ENCODE data around the gene POMGNT2. TPM values are rescaled to one million over a fixed set of nuclear protein-coding genes. Genes with fewer than 3 reads are reported as not detected.

Gene POMGNT2
- total RNA-seq, 2 donors from 2014 or later = 11.5 to 13.7 TPM

GRCh38 chr3:43059456-43059855 lies 46.4 kb downstream of the POMGNT2 start:
- no peak for DNase-seq
- no peak for ATAC-seq
- H3K27me3 ChIP-seq = no peaks in the 10 kb centered on the region
- intact Hi-C loops (cut with DNase I) = no loop called here
- WGBS, 2 donors = 96 to 100% methylated on average over 1 of the region's 1 CpG
- TF ChIP-seq CTCF (IDR thresholded peaks at IDR 0.05) (no peak), POLR2A (IDR thresholded peaks at IDR 0.05) (no peak)
- H3K9me3 ChIP-seq = no peaks in the 10 kb centered on the region
- H3K27ac ChIP-seq = no peak overlapping the region
- no peaks in the 10 kb centered on the region for H3K36me3 ChIP-seq (replicated peaks in 1 of 2; ENCODE audit: insufficient read depth in 1 of 2, low read depth in 2 of 2)
- H3K4me1 ChIP-seq = no peaks in the 10 kb centered on the region
- no peak overlapping the region for H3K4me3 ChIP-seq

DNA sequence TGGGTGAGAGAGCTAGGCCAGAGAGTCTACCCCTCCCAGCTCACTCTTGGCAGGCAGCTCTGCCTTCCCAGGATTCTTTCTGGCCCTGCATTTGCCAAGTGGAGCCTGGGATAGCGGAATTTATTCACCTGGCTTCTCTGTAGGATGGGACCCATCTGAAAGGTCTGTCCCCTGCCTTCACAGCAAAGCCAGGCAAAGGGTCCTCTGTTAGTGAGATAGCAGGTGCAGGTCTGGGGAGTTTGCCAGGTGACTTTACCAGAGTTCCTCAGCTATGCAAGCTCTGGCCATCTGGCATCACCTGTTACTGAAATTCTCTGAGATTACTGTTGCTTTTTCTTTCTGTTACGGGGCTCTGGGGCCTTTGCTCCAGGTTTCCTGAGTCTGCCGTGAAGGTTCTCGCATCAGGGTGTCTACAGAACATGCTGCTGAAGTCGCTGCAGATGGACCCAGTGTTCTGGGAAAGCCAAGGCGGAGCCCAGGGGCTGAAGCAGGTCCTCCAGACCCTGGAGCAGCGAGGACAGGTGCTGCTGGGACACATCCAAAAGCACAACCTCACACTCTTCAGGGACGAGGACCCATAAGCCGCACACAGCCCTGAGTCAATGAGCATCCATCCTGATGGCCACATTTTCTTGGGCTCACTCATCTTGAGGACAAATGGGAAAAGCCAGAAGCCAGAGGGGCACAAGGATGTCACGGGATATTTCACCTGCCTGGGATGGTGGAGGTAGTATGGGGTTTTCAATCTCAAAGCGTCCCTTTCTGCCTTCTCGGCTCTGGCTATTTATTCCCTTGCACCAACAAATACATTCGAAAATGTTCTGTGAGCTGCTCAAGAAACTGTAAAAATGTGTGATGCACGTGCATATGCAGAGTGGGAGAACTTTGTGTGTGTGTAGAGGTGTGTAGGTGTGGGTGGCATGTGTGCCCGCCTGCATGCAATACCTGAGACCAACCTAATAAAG lies 49.8 kb downstream of the POMGNT2 start:
- H3K4me1 ChIP-seq = no peaks in the 10 kb centered on the region
- DNase-seq (no peak), ATAC-seq (no peak)
- H3K4me3 ChIP-seq = no peak overlapping the region
- H3K27ac ChIP-seq = no peak overlapping the region
- 92 to 95% methylated on average over 11 to 14 of the region's 15 CpGs for WGBS, 2 donors
- H3K27me3 ChIP-seq = no peaks in the 10 kb centered on the region
- TF ChIP-seq CTCF (IDR thresholded peaks at IDR 0.05) (no peak), POLR2A (IDR thresholded peaks at IDR 0.05) (no peak)
- no peaks in the 10 kb centered on the region for H3K36me3 ChIP-seq (replicated peaks in 1 of 2; ENCODE audit: insufficient read depth in 1 of 2, low read depth in 2 of 2)
- H3K9me3 ChIP-seq = no peaks in the 10 kb centered on the region
- intact Hi-C loops (cut with DNase I) = no loop called here

GRCh38 chr3:43055393-43055792 lies 50.5 kb downstream of the POMGNT2 start:
- H3K27me3 ChIP-seq = no peaks in the 10 kb centered on the region
- H3K9me3 ChIP-seq = no peaks in the 10 kb centered on the region
- no peaks in the 10 kb centered on the region for H3K36me3 ChIP-seq (replicated peaks in 1 of 2; ENCODE audit: insufficient read depth in 1 of 2, low read depth in 2 of 2)
- DNase-seq (no peak), ATAC-seq (no peak)
- H3K4me1 ChIP-seq = no peaks in the 10 kb centered on the region
- intact Hi-C loops (cut with DNase I) = no loop called here
- no peak overlapping the region for H3K4me3 ChIP-seq
- WGBS, 2 donors = 88 to 100% methylated on average over 5 to 7 of the region's 7 CpGs
- TF ChIP-seq POLR2A (IDR thresholded peaks at IDR 0.05) (no peak), CTCF (IDR thresholded peaks at IDR 0.05) (no peak)
- no peak overlapping the region for H3K27ac ChIP-seq

GRCh38 chr3:43054754-43055153 lies 51.1 kb downstream of the POMGNT2 start:
- no peak for ATAC-seq
- intact Hi-C loops (cut with DNase I) = no loop called here
- Histone ChIP-seq H3K36me3 (replicated peaks in 1 of 2; ENCODE audit: insufficient read depth in 1 of 2, low read depth in 2 of 2) (no peaks in the 10 kb centered on the region), H3K27me3 (no peaks in the 10 kb centered on the region), H3K9me3 (no peaks in the 10 kb centered on the region), H3K4me1 (no peaks in the 10 kb centered on the region), H3K27ac (no peak overlapping the region), H3K4me3 (no peak overlapping the region)
- DNase-seq = no peak
- TF ChIP-seq POLR2A (IDR thresholded peaks at IDR 0.05) = no peak
- no peak for TF ChIP-seq CTCF (IDR thresholded peaks at IDR 0.05)
- WGBS, 2 donors = 86 to 92% methylated on average over 5 of the region's 5 CpGs

- no peak overlapping the region for H3K4me3 ChIP-seq
- WGBS, 2 donors = 89 to 98% methylated on average over 10 to 12 of the region's 12 CpGs
- no peaks in the 10 kb centered on the region for H3K27me3 ChIP-seq
- intact Hi-C loops (cut with DNase I) = no loop called here
- TF ChIP-seq POLR2A (IDR thresholded peaks at IDR 0.05) (no peak), CTCF (IDR thresholded peaks at IDR 0.05) (no peak)
- H3K27ac ChIP-seq = no peak overlapping the region
- H3K4me1 ChIP-seq = no peaks in the 10 kb centered on the region
- H3K36me3 ChIP-seq (replicated peaks in 1 of 2; ENCODE audit: insufficient read depth in 1 of 2, low read depth in 2 of 2) = no peaks in the 10 kb centered on the region
- H3K9me3 ChIP-seq = no peaks in the 10 kb centered on the region
- no peak for DNase-seq
- ATAC-seq = no peak
Measured at GRCh38 chr3:43053291-43053690, 52.6 kb downstream of the POMGNT2 start.

Data from body of pancreas (tissue), 4 donors.